ENCODE results near the gene DHRS3. TPM values are rescaled to one million over a fixed set of nuclear protein-coding genes. Genes with fewer than 3 reads are reported as not detected.

The DHRS3 gene
- polyA plus RNA-seq, 1 of the 3 experiments (the other 2 are of a cell fraction): 44.8 TPM

DNA sequence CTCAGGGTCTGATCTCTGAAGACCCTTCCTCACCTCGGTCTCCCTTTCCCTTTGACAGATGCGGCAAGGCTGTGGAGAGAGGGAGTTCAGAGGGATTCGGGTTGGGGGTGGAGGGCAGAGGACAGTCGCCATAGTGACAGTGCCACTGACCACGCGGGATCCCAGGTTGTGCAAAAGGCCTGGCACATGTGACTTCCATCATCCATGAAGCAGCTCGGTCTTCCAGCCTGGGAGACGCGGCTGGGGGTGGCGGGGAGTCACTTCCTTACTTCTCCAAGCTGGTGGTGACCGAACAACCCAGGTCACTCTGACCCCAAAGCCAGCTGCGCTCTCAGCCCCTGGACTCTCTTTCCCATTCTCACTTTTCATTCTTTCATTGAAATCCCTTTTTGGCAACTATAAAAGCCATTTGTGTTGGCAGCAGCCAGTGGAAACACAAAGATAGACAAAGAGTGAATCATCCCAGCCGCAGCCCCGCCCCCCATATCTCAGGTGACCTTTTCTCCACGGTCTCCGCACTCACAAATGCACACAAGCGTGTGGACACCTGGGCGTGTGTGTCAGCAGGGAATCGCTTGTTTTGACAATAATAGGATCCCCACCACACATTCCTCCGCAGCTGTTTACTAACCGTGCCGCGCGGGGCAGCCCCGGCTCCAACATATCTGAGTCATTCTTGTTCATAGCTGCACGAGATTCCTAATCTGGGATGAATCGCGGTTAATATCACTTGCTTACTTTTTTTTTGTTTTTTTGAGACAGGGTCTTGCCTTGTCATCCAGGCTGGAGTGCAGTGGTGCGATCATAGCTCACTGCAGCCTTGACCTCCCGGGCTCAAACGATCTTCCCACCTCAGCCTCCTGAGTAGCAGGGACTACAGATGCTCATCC, 68.3 kb downstream of the DHRS3 start:
- Histone ChIP-seq H3K27ac (ENCODE audit: low read depth in 2 of 2, low read length in 1 of 2) (peak overlapping the region; percentile 56 to 76; a peak in 3 of 4 replicates), H3K9me3 (no peaks in the 10 kb centered on the region), H3K27me3 (ENCODE audit: insufficient read depth) (no peaks in the 10 kb centered on the region), H4K20me1 (ENCODE audit: insufficient read depth) (no peaks in the 10 kb centered on the region), H3K9ac (peak overlapping the region; percentile 20), H3K4me1 (ENCODE audit: control insufficient read depth in 1 of 2, insufficient read depth in 2 of 2, low read depth in 1 of 2, low read length in 1 of 2) (peaks cover 9 to 31% of the 10 kb centered on the region in 2 experiments; a peak in 3 of 4 replicates), H3K36me3 (replicated peaks in 1 of 2; ENCODE audit: control insufficient read depth in 1 of 2, insufficient read depth in 2 of 2, low read length in 1 of 2) (no peaks in the 10 kb centered on the region), H2AFZ (ENCODE audit: low read depth) (no peak overlapping the region), H3K4me2 (peak overlapping the region; percentile 60), H3K79me2 (ENCODE audit: insufficient read depth) (no peaks in the 10 kb centered on the region), H3K9me2 (no peaks in the 10 kb centered on the region), H3K4me3 (ENCODE audit: low read depth in 2 of 2, low read length in 1 of 2) (peak overlapping the region in 1 of 2 experiments; percentile 28; a peak in 2 of 4 replicates), H3F3A (replicated peaks; ENCODE audit: insufficient read depth) (peaks cover 7% of the 10 kb centered on the region)
- 42% methylated on average over 30 of the region's 31 CpGs for WGBS (ENCODE audit: low lambda C conversion rate)
- POLR2A ChIA-PET: no interaction called here
- CTCF ChIA-PET: no interaction called here
- DNase-seq: no peak
- TF ChIP-seq REST (IDR thresholded peaks at IDR 0.05; ENCODE audit: low read depth, low read length) (no peak), FOXJ3 (CRISPR knock-in tag; IDR thresholded peaks at IDR 0.05) (no peak), GATA2 (CRISPR knock-in tag; IDR thresholded peaks at IDR 0.05) (no peak), GABPA (IDR thresholded peaks at IDR 0.05; ENCODE audit: low read depth) (no peak), RCOR1 (IDR thresholded peaks at IDR 0.05; ENCODE audit: low read length) (no peak), FOXM1 (IDR thresholded peaks at IDR 0.05; ENCODE audit: low read depth) (no peak), TAF1 (IDR thresholded peaks at IDR 0.05; ENCODE audit: borderline replicate concordance, low read depth, low read length) (no peak), TCF12 (IDR thresholded peaks at IDR 0.05) (peak; percentile 78), TEAD4 (IDR thresholded peaks at IDR 0.05; ENCODE audit: borderline replicate concordance, insufficient read depth) (peak; percentile 80), SIN3A (IDR thresholded peaks at IDR 0.05; ENCODE audit: borderline replicate concordance, low read depth, low read length) (no peak), MAX (IDR thresholded peaks at IDR 0.05; ENCODE audit: low read depth) (peak; percentile 81), CHD2 (IDR thresholded peaks at IDR 0.05; ENCODE audit: low read length, partially characterized antibody) (no peak), MXI1 (IDR thresholded peaks at IDR 0.05; ENCODE audit: low read depth, low read length) (no peak), FOSL2 (IDR thresholded peaks at IDR 0.05; ENCODE audit: borderline replicate concordance, low read depth) (peak; percentile 90), MEF2A (IDR thresholded peaks at IDR 0.05; ENCODE audit: borderline replicate concordance, low read depth) (peak; percentile 52; the same call in 1 of the 2 replicates), EP300 (IDR thresholded peaks at IDR 0.05; ENCODE audit: borderline replicate concordance in 1 of 2, low read depth in 1 of 2, low read length in 1 of 2) (peak in 1 of 2 experiments; percentile 65; a peak in 1 of 4 replicates), ELF1 (IDR thresholded peaks at IDR 0.05) (no peak), NFIC (IDR thresholded peaks at IDR 0.05; ENCODE audit: borderline replicate concordance) (peak; percentile 82), EZH2phosphoT487 (IDR thresholded peaks at IDR 0.05; ENCODE audit: borderline replicate concordance, low read depth) (no peak), POLR2AphosphoS5 (IDR thresholded peaks at IDR 0.05; ENCODE audit: low read depth, low read length) (0 out of 2 replicates have a peak, but pooled peaks have one; percentile 30), NRF1 (IDR thresholded peaks at IDR 0.05; ENCODE audit: low read depth, low read length) (no peak)
- TF ChIP-seq, protein P1, sequence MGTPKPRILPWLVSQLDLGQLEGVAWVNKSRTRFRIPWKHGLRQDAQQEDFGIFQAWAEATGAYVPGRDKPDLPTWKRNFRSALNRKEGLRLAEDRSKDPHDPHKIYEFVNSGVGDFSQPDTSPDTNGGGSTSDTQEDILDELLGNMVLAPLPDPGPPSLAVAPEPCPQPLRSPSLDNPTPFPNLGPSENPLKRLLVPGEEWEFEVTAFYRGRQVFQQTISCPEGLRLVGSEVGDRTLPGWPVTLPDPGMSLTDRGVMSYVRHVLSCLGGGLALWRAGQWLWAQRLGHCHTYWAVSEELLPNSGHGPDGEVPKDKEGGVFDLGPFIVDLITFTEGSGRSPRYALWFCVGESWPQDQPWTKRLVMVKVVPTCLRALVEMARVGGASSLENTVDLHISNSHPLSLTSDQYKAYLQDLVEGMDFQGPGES (IDR thresholded peaks at IDR 0.05; ENCODE audit: low read depth, low read length): no peak
- TF ChIP-seq, protein P2, sequence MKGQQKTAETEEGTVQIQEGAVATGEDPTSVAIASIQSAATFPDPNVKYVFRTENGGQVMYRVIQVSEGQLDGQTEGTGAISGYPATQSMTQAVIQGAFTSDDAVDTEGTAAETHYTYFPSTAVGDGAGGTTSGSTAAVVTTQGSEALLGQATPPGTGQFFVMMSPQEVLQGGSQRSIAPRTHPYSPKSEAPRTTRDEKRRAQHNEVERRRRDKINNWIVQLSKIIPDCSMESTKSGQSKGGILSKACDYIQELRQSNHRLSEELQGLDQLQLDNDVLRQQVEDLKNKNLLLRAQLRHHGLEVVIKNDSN (IDR thresholded peaks at IDR 0.05; ENCODE audit: borderline replicate concordance, low read depth): no peak
- TF ChIP-seq, protein P3, sequence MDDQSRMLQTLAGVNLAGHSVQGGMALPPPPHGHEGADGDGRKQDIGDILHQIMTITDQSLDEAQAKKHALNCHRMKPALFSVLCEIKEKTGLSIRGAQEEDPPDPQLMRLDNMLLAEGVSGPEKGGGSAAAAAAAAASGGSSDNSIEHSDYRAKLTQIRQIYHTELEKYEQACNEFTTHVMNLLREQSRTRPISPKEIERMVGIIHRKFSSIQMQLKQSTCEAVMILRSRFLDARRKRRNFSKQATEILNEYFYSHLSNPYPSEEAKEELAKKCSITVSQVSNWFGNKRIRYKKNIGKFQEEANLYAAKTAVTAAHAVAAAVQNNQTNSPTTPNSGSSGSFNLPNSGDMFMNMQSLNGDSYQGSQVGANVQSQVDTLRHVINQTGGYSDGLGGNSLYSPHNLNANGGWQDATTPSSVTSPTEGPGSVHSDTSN (IDR thresholded peaks at IDR 0.05): peak; percentile 58; the same call in 1 of the 2 replicates
- TF ChIP-seq, protein P4, sequence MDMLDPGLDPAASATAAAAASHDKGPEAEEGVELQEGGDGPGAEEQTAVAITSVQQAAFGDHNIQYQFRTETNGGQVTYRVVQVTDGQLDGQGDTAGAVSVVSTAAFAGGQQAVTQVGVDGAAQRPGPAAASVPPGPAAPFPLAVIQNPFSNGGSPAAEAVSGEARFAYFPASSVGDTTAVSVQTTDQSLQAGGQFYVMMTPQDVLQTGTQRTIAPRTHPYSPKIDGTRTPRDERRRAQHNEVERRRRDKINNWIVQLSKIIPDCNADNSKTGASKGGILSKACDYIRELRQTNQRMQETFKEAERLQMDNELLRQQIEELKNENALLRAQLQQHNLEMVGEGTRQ (IDR thresholded peaks at IDR 0.05; ENCODE audit: borderline replicate concordance, low read depth, low read length): no peak
